ENCODE data around the gene ONECUT3. TPM values are rescaled to one million over a fixed set of nuclear protein-coding genes. Genes with fewer than 3 reads are reported as not detected.

Gene ONECUT3
- total RNA-seq, 1 experiment from 2014 or later: 20.0 TPM

DNA sequence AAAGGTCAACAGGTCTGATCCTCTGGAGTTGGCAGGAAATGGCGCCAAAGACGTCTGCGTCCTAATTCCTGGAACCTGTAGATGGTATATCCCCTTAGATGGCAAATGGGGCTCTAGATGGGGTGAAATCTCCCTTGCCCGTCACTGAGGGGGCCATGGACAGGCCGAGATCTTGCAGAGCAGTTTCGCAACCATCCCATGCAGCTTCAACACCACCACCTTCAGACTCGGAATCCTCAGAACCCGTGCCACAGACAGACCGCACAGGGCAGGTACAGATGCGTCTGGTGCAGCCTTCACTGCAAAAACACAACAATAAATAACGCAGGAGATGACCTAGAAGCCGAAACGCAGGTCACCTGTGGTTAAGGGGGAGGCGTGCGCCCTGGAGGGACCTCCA, 77.3 kb downstream of the ONECUT3 start:
- Mint-ChIP-seq H3K36me3 (ENCODE audit: insufficient read depth, unreplicated experiment) (peaks cover 26% of the 10 kb centered on the region), H3K27ac (ENCODE audit: unreplicated experiment) (no peak overlapping the region)
- CTCF ChIA-PET: no interaction called here

More for the DNA sequence above, 77.3 kb downstream of the ONECUT3 start:
- Mint-ChIP-seq H3K27me3 (ENCODE audit: unreplicated experiment) (no peaks in the 10 kb centered on the region), H3K4me3 (ENCODE audit: low read depth, unreplicated experiment) (no peak overlapping the region), H3K9me3 (ENCODE audit: low read depth, unreplicated experiment) (no peaks in the 10 kb centered on the region), H3K4me1 (ENCODE audit: low read depth, unreplicated experiment) (no peaks in the 10 kb centered on the region)
- intact Hi-C loops (cut with micrococcal nuclease; ENCODE audit: unreplicated experiment): no loop called here
- no peak for DNase-seq
- no TSS peak for BruUV-seq (replicated peaks)
- TF ChIP-seq, protein P1, sequence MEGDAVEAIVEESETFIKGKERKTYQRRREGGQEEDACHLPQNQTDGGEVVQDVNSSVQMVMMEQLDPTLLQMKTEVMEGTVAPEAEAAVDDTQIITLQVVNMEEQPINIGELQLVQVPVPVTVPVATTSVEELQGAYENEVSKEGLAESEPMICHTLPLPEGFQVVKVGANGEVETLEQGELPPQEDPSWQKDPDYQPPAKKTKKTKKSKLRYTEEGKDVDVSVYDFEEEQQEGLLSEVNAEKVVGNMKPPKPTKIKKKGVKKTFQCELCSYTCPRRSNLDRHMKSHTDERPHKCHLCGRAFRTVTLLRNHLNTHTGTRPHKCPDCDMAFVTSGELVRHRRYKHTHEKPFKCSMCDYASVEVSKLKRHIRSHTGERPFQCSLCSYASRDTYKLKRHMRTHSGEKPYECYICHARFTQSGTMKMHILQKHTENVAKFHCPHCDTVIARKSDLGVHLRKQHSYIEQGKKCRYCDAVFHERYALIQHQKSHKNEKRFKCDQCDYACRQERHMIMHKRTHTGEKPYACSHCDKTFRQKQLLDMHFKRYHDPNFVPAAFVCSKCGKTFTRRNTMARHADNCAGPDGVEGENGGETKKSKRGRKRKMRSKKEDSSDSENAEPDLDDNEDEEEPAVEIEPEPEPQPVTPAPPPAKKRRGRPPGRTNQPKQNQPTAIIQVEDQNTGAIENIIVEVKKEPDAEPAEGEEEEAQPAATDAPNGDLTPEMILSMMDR (IDR thresholded peaks at IDR 0.05; ENCODE audit: unreplicated experiment): no peak

Small RNAs within 50 kb of the gene (microRNA-seq; reads per million reads assigned to microRNA genes)
- gene MIR1909: 2.5 reads per million

Other genes starting within 250 kb of the ONECUT3 start
- 9.5 and 9.6 TPM in 2 replicates for gene ADAMTSL5, start 240.5 kb upstream of the ONECUT3 start, total RNA-seq (2022)
- gene PLK5, start 229.4 kb upstream of the ONECUT3 start, total RNA-seq (2022): not detected in 2 replicates
- gene MEX3D, start 185.2 kb upstream of the ONECUT3 start, total RNA-seq (2022): 41.4 and 42.0 TPM in 2 replicates
- 52.2 and 65.6 TPM in 2 replicates for gene MBD3, start 160.6 kb upstream of the ONECUT3 start, total RNA-seq (2022)
- gene UQCR11, start 148.0 kb upstream of the ONECUT3 start, total RNA-seq (2022): 148 and 149 TPM in 2 replicates
- gene TCF3, start 100.9 kb upstream of the ONECUT3 start, total RNA-seq (2022): 102 and 110 TPM in 2 replicates
- 5.9 and 6.7 TPM in 2 replicates for gene ATP8B3, start 58.8 kb downstream of the ONECUT3 start, total RNA-seq (2022)
- 34.1 and 39.5 TPM in 2 replicates for gene REXO1, start 95.0 kb downstream of the ONECUT3 start, total RNA-seq (2022)
- 32.3 and 39.0 TPM in 2 replicates for gene KLF16, start 110.1 kb downstream of the ONECUT3 start, total RNA-seq (2022)
- gene ABHD17A, start 132.0 kb downstream of the ONECUT3 start, total RNA-seq (2022): 35.2 and 36.9 TPM in 2 replicates
- 6.7 TPM in 2 replicates for gene ADAT3, start 151.9 kb downstream of the ONECUT3 start, total RNA-seq (2022)
- 64.2 and 80.5 TPM in 2 replicates for gene SCAMP4, start 151.9 kb downstream of the ONECUT3 start, total RNA-seq (2022)
- 54.5 and 59.2 TPM in 2 replicates for gene CSNK1G2, start 187.7 kb downstream of the ONECUT3 start, total RNA-seq (2022)

Data from Calu3 (cell line).